ENCODE measurements around the gene ST6GALNAC4.

ST6GALNAC4 gene

DNA sequence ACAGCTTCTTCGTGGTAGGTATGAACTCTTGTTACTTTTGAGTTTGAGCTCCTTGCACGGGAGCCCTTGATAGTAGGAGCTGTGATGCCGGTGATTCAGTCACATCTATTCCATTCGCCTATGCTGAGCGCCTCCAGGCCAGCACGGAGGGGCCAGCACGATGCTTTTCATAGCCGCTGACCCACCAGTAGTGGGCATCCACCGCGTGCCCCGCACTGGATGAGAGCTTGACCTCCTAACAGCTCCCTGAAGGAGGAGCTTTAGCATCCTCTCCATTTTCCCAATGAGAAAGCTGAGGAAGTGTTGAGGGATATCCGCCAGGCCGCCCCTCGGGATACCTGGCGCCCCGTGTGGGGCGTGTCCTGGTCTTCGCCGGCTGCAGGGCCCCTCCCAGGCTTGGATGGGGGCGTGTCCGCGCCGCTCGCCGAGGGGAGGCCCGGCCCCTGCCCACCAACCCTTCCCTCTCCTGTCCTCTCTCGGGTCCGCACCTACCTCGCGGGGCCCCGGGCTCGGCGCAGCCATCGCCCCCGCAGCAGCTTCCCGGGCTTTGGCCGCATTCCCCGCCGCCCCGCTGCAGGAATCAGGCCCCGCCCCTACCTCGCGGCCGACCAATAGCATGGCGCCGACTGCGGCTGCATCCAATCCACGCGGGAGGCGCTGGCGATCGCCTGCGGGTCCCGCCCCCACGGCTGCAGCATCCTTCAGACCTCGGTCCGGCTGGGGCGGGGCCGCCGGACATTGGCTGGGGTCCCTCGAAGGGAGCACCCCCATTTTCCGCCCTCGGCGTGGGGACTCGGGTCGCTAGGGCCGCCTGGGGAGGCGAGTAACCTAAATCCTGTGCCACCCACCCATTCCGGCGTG, 13.6 kb upstream of the ST6GALNAC4 start, which contains the start of gene PIP5KL1:
TSS of gene PIP5KL1 (minus strand) at position 547 of the 861 bp plus-strand sequence. CDS start at position 522, 25 bp downstream.
- TF ChIP-seq POLR2AphosphoS5 (IDR thresholded peaks at IDR 0.05; ENCODE audit: low read depth, low read length) (no peak), TAF1 (IDR thresholded peaks at IDR 0.05; ENCODE audit: borderline replicate concordance, insufficient read depth, low read length) (no peak)

DNA sequence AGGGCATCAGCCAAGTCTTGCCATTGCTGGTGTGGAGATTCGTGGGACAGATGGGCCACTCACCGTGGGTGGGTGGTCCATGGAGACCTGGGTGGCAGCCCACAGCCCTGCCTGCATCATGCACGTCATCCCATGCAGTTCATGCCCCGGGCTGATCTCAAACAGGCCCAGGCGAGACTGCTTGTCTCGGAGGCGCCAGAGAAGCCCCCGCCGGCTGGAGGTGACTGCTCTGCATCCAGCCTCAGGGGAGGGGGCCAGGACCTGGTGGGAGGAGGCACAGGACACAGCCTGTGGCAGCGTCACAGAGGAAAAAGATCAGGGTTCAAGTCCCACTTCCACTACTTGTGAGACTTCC, 12.8 kb upstream of the ST6GALNAC4 start:
- TF ChIP-seq, protein P1, sequence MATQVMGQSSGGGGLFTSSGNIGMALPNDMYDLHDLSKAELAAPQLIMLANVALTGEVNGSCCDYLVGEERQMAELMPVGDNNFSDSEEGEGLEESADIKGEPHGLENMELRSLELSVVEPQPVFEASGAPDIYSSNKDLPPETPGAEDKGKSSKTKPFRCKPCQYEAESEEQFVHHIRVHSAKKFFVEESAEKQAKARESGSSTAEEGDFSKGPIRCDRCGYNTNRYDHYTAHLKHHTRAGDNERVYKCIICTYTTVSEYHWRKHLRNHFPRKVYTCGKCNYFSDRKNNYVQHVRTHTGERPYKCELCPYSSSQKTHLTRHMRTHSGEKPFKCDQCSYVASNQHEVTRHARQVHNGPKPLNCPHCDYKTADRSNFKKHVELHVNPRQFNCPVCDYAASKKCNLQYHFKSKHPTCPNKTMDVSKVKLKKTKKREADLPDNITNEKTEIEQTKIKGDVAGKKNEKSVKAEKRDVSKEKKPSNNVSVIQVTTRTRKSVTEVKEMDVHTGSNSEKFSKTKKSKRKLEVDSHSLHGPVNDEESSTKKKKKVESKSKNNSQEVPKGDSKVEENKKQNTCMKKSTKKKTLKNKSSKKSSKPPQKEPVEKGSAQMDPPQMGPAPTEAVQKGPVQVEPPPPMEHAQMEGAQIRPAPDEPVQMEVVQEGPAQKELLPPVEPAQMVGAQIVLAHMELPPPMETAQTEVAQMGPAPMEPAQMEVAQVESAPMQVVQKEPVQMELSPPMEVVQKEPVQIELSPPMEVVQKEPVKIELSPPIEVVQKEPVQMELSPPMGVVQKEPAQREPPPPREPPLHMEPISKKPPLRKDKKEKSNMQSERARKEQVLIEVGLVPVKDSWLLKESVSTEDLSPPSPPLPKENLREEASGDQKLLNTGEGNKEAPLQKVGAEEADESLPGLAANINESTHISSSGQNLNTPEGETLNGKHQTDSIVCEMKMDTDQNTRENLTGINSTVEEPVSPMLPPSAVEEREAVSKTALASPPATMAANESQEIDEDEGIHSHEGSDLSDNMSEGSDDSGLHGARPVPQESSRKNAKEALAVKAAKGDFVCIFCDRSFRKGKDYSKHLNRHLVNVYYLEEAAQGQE (IDR thresholded peaks at IDR 0.05; ENCODE audit: insufficient read depth in 1 of 2, low read depth in 2 of 2, low read length in 2 of 2), result no peak
- TF ChIP-seq FOXP2 (optimal IDR thresholded peaks at IDR 0.05; ENCODE audit: borderline replicate concordance, extremely low read depth, extremely low read length, insufficient read depth), result no peak
- no peak for TF ChIP-seq TAF1 (IDR thresholded peaks at IDR 0.05; ENCODE audit: borderline replicate concordance, insufficient read depth, low read length)
- no peak for TF ChIP-seq POLR2AphosphoS5 (IDR thresholded peaks at IDR 0.05; ENCODE audit: low read depth, low read length)
- TF ChIP-seq SIN3A (IDR thresholded peaks at IDR 0.05; ENCODE audit: borderline replicate concordance, insufficient read depth, low read length), result no peak

DNA sequence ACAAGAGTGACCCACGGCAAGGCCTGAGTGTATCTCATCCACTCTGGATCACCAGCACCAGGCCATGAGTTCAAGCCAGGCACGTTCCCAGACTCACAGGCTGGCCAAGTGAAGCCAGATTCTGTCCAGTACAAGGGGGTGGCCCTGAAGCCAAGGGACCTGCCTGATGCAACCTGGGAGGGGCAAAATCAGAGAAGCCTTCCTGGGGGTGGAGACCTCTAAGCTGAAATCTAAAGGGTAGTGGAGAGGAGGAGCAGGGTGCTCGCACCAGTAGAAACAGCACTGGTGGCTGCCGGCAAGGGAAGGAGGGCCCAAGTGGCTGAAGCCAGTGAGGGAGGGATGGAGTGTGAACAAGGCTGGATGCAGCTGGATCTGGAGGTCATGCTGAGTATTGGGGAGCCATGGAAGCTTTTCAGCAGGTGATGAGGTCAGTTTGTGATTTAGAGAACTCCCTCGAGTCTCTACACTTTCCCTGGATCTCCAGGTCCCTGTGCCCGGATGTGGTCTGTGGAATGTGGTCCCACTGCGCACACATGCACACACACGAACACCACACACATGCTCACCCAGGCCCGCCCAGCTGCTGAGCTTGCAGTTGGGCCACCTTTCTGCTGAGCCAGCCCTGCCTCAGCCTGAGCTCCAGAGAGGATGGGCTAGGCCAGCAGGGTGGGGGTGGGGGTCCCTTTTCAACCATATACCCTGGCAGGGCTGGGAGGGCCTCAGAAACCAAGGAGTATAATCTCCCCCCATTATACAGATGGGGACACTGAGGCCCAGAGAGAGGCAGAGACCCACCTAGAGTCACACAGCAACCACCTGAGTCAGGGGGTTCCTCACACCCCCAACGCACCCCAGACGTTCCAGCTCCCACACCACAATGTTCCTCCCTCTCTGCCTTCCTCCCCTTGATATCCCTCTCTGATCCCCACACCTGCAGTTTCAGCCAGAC, 12.1 kb upstream of the ST6GALNAC4 start:
- TF ChIP-seq, protein P1 (IDR thresholded peaks at IDR 0.05; ENCODE audit: insufficient read depth in 1 of 2, low read depth in 2 of 2, low read length in 2 of 2), result no peak
- TF ChIP-seq SIN3A (IDR thresholded peaks at IDR 0.05; ENCODE audit: borderline replicate concordance, insufficient read depth, low read length) (no peak), TAF1 (IDR thresholded peaks at IDR 0.05; ENCODE audit: borderline replicate concordance, insufficient read depth, low read length) (no peak), POLR2AphosphoS5 (IDR thresholded peaks at IDR 0.05; ENCODE audit: low read depth, low read length) (no peak), FOXP2 (optimal IDR thresholded peaks at IDR 0.05; ENCODE audit: borderline replicate concordance, extremely low read depth, extremely low read length, insufficient read depth) (no peak)

DNA sequence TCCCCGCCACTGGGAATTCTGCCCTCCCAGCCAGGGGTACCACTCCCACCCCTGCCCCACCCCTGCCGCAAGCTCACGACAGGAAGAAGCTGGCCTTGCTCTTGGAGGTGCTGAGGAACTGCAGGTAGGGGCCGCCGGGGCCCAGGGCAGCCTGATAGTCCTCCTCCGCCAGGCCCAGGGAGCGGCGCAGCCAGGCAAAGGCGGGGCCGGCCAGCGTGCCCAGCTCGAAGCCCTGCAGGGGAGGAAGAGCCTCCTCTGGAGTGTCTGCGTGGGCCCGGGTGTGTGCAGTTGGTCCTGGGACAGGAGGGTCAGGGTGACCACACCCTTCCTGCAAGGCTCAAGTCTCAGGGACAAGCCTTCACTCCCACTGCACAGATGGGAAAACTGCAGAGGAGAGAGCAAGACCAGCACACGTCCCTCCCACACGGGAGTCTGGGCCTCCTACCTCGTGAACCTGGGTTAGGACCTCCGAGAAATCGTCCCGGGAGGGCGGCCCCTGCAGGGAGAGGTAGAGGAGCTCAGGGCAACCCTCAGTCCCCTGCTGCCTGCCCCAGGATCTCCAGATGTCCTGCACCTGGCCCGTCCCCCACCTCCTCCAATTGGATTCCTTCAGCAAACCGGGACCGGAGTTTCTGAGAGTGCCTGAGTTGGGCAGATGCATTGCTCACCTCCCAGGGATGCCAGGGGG, 11.3 kb upstream of the ST6GALNAC4 start:
- TF ChIP-seq TAF1 (IDR thresholded peaks at IDR 0.05; ENCODE audit: borderline replicate concordance, insufficient read depth, low read length) (no peak), POLR2AphosphoS5 (IDR thresholded peaks at IDR 0.05; ENCODE audit: low read depth, low read length) (no peak), FOXP2 (optimal IDR thresholded peaks at IDR 0.05; ENCODE audit: borderline replicate concordance, extremely low read depth, extremely low read length, insufficient read depth) (no peak), SIN3A (IDR thresholded peaks at IDR 0.05; ENCODE audit: borderline replicate concordance, insufficient read depth, low read length) (no peak)
- TF ChIP-seq, protein P1 (IDR thresholded peaks at IDR 0.05; ENCODE audit: insufficient read depth in 1 of 2, low read depth in 2 of 2, low read length in 2 of 2), result no peak

Measured in PFSK-1 (cell line).